ENCODE data around the gene WNT1.

WNT1 gene

DNA sequence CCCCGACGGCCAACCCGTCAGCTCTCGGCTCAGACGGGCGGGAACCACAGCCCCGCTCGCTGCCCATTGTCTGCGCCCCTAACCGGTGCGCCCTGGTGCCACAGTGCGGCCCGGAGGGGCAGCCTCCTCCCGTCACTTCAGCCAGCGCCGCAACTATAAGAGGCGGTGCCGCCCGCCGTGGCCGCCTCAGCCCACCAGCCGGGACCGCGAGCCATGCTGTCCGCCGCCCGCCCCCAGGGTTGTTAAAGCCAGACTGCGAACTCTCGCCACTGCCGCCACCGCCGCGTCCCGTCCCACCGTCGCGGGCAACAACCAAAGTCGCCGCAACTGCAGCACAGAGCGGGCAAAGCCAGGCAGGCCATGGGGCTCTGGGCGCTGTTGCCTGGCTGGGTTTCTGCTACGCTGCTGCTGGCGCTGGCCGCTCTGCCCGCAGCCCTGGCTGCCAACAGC, at the start of gene WNT1:
TSS of gene WNT1 (plus strand) at position 32 of the 450 bp plus-strand sequence. CDS start at position 361, 329 bp downstream.
- Histone ChIP-seq H4K20me1 (ENCODE audit: insufficient read depth, low read length) (no peaks in the 10 kb centered on the region), H3K9me3 (replicated peaks; ENCODE audit: insufficient read depth, low read length) (no peaks in the 10 kb centered on the region), H3K79me2 (ENCODE audit: low read length) (no peaks in the 10 kb centered on the region), H2AFZ (ENCODE audit: low read length) (peak within 1 kb of the TSS; percentile 46; the same call in 1 of the 2 replicates), H3K4me1 (ENCODE audit: low read length) (peaks cover 41% of the 10 kb centered on the region), H3K36me3 (replicated peaks; ENCODE audit: insufficient read depth, low read length) (no peaks in the 10 kb centered on the region), H3K27ac (ENCODE audit: low read length) (no peak within 1 kb of the TSS), H3K9ac (ENCODE audit: low read length) (no peak within 1 kb of the TSS), H3F3A (ENCODE audit: insufficient read depth, low read length) (no peaks in the 10 kb centered on the region), H3K9me2 (replicated peaks; ENCODE audit: insufficient read depth, low read length) (no peaks in the 10 kb centered on the region), H3K4me2 (ENCODE audit: low read depth, low read length) (peak within 1 kb of the TSS; percentile 89), H3K27me3 (replicated peaks; ENCODE audit: insufficient read depth, low read length) (peaks cover 93% of the 10 kb centered on the region), H3K4me3 (ENCODE audit: low read length) (peak within 1 kb of the TSS; percentile 52)
- no peak for TF ChIP-seq EZH2phosphoT487 (IDR thresholded peaks at IDR 0.05; ENCODE audit: low read length)
- TF ChIP-seq, protein P1, sequence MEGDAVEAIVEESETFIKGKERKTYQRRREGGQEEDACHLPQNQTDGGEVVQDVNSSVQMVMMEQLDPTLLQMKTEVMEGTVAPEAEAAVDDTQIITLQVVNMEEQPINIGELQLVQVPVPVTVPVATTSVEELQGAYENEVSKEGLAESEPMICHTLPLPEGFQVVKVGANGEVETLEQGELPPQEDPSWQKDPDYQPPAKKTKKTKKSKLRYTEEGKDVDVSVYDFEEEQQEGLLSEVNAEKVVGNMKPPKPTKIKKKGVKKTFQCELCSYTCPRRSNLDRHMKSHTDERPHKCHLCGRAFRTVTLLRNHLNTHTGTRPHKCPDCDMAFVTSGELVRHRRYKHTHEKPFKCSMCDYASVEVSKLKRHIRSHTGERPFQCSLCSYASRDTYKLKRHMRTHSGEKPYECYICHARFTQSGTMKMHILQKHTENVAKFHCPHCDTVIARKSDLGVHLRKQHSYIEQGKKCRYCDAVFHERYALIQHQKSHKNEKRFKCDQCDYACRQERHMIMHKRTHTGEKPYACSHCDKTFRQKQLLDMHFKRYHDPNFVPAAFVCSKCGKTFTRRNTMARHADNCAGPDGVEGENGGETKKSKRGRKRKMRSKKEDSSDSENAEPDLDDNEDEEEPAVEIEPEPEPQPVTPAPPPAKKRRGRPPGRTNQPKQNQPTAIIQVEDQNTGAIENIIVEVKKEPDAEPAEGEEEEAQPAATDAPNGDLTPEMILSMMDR (IDR thresholded peaks at IDR 0.05; ENCODE audit: low read length): no peak; the same call in 1 of the 2 replicates
- TF ChIP-seq EZH2 (optimal IDR thresholded peaks at IDR 0.05; ENCODE audit: low read depth, low read length): no peak
- DNase-seq: no peak

DNA sequence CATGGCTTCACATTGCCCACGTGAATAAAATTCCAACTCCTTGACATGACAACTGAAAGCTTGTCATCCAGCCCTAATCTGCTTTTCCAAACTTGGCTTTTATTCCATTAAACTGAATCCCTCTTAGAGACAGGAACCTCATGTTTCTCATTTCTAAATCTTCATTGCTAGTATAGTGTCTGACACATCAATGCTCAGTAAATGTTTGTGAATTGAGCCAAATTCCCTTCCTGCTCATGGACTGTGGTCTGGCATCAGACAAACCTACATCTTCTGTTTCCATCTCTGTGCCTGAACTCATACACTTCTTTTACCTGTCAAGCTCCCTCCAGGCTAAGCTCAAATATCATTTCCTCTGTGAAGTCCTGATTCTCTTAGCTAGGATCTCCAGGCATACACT, 48.6 kb upstream of the WNT1 start:
- Histone ChIP-seq H3K9me2 (replicated peaks; ENCODE audit: insufficient read depth, low read length) (no peaks in the 10 kb centered on the region), H3K79me2 (ENCODE audit: low read length) (peaks cover 3% of the 10 kb centered on the region; the same call in 1 of the 2 replicates), H3K4me2 (ENCODE audit: low read depth, low read length) (no peak overlapping the region), H3K9me3 (replicated peaks; ENCODE audit: insufficient read depth, low read length) (no peaks in the 10 kb centered on the region), H3K9ac (ENCODE audit: low read length) (no peak overlapping the region), H3F3A (ENCODE audit: insufficient read depth, low read length) (0 out of 2 replicates have a peak, but pooled peaks cover 4% of the 10 kb centered on the region), H3K4me1 (ENCODE audit: low read length) (peaks cover 4% of the 10 kb centered on the region), H2AFZ (ENCODE audit: low read length) (no peak overlapping the region), H3K4me3 (ENCODE audit: low read length) (no peak overlapping the region), H4K20me1 (ENCODE audit: insufficient read depth, low read length) (no peaks in the 10 kb centered on the region; the same call in 1 of the 2 replicates), H3K27ac (ENCODE audit: low read length) (no peak overlapping the region), H3K27me3 (replicated peaks; ENCODE audit: insufficient read depth, low read length) (no peaks in the 10 kb centered on the region), H3K36me3 (replicated peaks; ENCODE audit: insufficient read depth, low read length) (no peaks in the 10 kb centered on the region)
- DNase-seq: no peak
- no peak for TF ChIP-seq EZH2 (optimal IDR thresholded peaks at IDR 0.05; ENCODE audit: low read depth, low read length)
- TF ChIP-seq EZH2phosphoT487 (IDR thresholded peaks at IDR 0.05; ENCODE audit: low read length): no peak
- TF ChIP-seq, protein P1 (IDR thresholded peaks at IDR 0.05; ENCODE audit: low read length): no peak

DNA sequence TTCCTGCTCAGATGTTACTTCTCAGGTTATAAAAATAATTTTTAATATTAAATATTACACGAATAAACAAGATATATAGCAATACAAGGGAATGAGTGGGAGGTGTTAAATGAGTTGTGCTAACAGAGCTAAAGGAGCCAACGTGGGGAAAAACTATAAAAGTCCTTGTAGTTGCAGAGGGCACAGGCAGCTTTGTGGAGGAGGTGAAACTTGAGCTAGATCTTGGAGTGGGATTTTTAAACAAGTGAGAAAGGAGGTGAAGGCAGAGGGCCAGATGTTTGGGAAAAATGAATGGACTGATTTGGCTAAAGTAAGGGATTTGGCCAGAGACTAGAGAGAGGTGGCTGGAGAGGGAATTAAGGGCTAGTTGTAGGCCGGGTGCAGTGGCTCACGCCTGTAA, 47.6 kb upstream of the WNT1 start:
- no peak overlapping the region for H2AFZ ChIP-seq (ENCODE audit: low read length)
- no peak overlapping the region for H3K4me3 ChIP-seq (ENCODE audit: low read length)
- no peaks in the 10 kb centered on the region for H3K9me3 ChIP-seq (replicated peaks; ENCODE audit: insufficient read depth, low read length)
- H3K27me3 ChIP-seq (replicated peaks; ENCODE audit: insufficient read depth, low read length): no peaks in the 10 kb centered on the region
- no peaks in the 10 kb centered on the region; the same call in 1 of the 2 replicates for H4K20me1 ChIP-seq (ENCODE audit: insufficient read depth, low read length)
- TF ChIP-seq, protein P1 (IDR thresholded peaks at IDR 0.05; ENCODE audit: low read length): no peak
- TF ChIP-seq EZH2phosphoT487 (IDR thresholded peaks at IDR 0.05; ENCODE audit: low read length): no peak
- no peaks in the 10 kb centered on the region for H3K79me2 ChIP-seq (ENCODE audit: low read length)
- 0 out of 2 replicates have a peak, but pooled peaks cover 4% of the 10 kb centered on the region for H3F3A ChIP-seq (ENCODE audit: insufficient read depth, low read length)
- no peak overlapping the region for H3K4me2 ChIP-seq (ENCODE audit: low read depth, low read length)
- H3K27ac ChIP-seq (ENCODE audit: low read length): no peak overlapping the region
- no peak overlapping the region for H3K9ac ChIP-seq (ENCODE audit: low read length)
- no peaks in the 10 kb centered on the region for H3K9me2 ChIP-seq (replicated peaks; ENCODE audit: insufficient read depth, low read length)
- H3K36me3 ChIP-seq (replicated peaks; ENCODE audit: insufficient read depth, low read length): no peaks in the 10 kb centered on the region
- H3K4me1 ChIP-seq (ENCODE audit: low read length): peaks cover 4% of the 10 kb centered on the region
- no peak for DNase-seq
